GM18951 (cell line): ENCODE results near the gene RGS16.
A peak's percentile ranks its signal among the peaks of the same experiment; 100 is the strongest.

Experiments used
- POLR2A ChIP-seq: IDR thresholded peaks from 4 replicates; pipeline ENCODE4 v1.6.1; 2011; ENCODE audit warnings: mild to moderate bottlenecking; ENCODE audit not compliant: insufficient read length, insufficient read depth; ENCODE audit errors: extremely low read depth
- in situ Hi-C: fragments of 300-500 bp; cut with MboI; formaldehyde crosslinking; loops from one replicate; pipeline ENCODE4 v1.12.0; 2022; ENCODE audit warnings: low sequenced_read_pairs, mixed read lengths, inconsistent platforms; ENCODE audit not compliant: unreplicated experiment

Gene RGS16, protein sequence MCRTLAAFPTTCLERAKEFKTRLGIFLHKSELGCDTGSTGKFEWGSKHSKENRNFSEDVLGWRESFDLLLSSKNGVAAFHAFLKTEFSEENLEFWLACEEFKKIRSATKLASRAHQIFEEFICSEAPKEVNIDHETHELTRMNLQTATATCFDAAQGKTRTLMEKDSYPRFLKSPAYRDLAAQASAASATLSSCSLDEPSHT

GRCh38 chr1:182604175-182605164, at the start of gene RGS16:
Gene RGS16 (minus strand): TSS chr1:182604389. CDS start chr1:182604259, 130 bp downstream.
- in situ Hi-C loops: no loop called here
- TF ChIP-seq POLR2A: peak; percentile 99

GRCh38 chr1:182653986-182654385, 49.8 kb upstream of the RGS16 start:
- TF ChIP-seq POLR2A: no peak
- in situ Hi-C loops: no loop called here

GRCh38 chr1:182652933-182653332, 48.7 kb upstream of the RGS16 start:
- in situ Hi-C loops: no loop called here
- no peak for TF ChIP-seq POLR2A

DNA sequence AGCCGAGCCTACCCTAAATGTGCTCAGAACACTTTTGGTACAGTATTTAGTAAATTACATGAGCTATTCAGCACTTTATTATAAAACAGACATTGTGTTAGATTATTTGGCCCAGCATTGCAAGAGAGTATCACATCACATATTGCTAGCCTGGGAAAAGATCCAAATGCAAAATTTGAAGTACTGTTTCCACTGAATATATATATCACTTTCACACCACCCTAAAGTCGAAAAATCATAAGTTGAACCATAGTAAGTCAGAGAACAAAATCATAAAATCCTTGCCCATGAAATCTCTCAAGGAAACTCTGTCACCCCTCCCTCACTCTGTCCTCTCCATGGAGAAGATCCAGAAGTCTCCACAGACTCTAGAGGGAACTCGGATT, 47.1 kb upstream of the RGS16 start:
- no peak for TF ChIP-seq POLR2A
- in situ Hi-C loops: no loop called here

GRCh38 chr1:182650678-182651338, 46.6 kb upstream of the RGS16 start:
- TF ChIP-seq POLR2A: no peak
- in situ Hi-C loops: no loop called here

DNA sequence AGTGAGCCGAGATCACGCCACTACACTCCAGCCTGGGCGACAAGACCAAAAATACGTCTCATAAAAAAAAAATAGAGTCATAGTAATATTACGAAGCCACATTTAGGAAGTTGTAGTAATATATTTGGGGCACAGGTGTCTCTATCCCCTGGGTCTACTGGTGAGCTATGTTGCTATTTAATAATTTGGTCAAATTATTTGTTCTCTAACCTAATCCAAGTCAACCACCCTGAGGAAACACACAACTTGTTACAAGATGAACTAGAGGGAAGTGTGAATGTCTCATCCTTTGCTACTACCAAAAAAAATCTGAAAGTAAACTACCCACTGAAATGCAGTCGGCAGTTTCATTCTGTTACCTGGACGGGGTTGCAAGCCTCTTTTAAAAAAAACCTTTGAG, 44.9 kb upstream of the RGS16 start:
- TF ChIP-seq POLR2A: no peak
- in situ Hi-C loops: no loop called here

DNA sequence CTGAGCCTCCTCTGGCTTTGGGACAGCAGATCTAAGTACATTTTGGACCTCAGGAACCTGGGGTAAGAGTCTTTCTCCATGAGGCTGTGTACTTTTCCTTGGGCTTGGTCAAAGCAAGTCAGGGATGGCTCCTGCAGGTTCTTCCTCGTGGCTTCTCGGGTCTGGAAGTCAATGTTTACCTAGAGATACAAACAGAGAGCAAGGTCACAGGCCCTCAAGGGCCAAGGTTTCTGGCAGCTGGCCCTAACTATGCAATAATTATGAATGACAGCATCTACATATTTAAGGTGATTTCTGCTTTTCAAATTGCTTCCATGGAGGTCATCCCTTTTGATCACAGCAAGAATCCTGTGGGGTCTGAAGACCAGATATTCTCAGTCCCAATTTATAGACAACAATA, 42.5 kb upstream of the RGS16 start:
- in situ Hi-C loops: no loop called here
- TF ChIP-seq POLR2A: no peak

DNA sequence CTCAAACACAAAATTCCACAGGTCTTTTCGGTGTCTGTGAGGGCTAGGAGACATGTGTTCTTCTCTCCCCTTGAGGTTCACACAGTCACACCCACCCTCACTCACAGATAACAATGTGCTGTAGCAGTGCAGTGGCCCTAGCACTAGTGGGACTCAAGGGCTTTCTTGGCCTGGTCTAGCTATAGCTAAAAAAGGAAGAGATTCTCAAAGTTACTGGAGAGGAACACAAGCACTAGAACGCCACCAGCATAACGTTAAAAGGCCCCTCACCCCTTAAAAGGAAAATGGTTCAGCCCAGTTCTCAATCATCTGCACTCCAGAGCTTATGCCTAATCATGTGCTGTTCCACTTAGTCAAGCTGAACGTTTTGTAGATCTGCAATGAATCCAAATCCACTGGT, 40.7 kb upstream of the RGS16 start:
- no peak for TF ChIP-seq POLR2A
- in situ Hi-C loops: no loop called here

DNA sequence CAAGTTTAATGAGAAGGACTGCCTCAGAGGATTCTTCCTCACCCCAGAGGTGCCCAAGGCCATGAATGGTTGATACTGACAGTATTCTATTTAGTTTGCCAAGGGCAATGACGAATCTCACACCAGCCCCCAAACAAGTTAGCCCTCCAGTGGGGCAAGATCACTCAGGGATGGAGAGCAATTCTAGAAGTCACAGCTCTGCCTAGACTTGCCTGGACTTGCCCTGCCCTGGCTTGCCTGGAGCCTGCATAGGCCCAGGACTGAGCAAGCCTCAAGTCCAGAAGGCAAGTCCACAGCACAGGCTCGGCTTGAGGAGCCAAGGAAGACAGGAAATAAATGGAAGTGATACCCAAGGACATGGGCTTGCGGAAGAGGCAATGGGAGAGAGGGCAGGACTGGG, 39.5 kb upstream of the RGS16 start:
- no peak for TF ChIP-seq POLR2A
- in situ Hi-C loops: no loop called here

DNA sequence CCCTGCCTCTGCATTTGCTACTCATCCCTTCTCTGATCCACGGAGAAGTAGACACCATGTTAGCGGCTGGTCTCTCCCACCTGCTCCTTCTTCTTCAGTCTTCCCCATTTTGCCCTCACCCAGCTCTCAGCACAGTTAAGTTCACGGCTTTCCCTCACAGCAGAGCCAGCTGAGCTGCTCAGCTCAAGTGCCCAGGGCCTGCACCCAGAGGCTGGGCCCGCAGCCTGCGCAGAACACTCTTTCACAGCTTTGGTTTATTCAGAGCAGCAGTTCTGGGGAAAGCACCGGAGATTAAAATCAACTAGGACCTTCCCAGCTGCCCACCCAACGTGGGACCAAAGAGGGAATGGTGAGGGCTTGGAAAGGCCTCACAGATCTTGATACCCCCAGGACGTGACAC, 38.3 kb upstream of the RGS16 start:
- in situ Hi-C loops: no loop called here
- TF ChIP-seq POLR2A: no peak

- in situ Hi-C loops: no loop called here
- no peak for TF ChIP-seq POLR2A
These were observed 37.4 kb upstream of the RGS16 start for GRCh38 chr1:182641561-182641960.

DNA sequence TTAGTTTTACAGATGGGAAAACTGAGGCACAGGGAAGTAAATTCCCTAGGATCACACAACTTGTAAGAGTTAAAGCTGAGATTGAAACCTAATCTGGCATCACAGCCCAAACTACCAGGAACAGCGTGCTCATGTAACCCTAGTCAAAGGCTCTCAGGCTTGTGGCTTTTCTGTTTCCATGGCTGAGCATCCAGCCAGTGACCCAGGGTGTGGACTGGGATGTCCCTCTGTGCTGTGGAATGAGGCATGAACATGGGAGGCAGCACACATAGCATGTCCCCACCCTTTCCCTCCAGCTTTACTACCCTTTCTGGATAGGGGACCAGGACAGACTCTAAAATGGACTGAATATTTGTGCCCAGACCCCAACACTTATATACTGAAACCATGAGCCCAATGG, 35.1 kb upstream of the RGS16 start:
- in situ Hi-C loops: no loop called here
- TF ChIP-seq POLR2A: no peak

- TF ChIP-seq POLR2A: no peak
- in situ Hi-C loops: no loop called here
These were observed 33.6 kb upstream of the RGS16 start for GRCh38 chr1:182637769-182638168.
